NCI-H748 (cell line): ENCODE measurements around the gene A3GALT2.

Experiments used
- DNase-seq: peaks from one replicate; lab custom pipeline; 2025; ENCODE audit not compliant: unreplicated experiment; lab: John Stamatoyannopoulos, UW

A3GALT2 gene

GRCh38 chr1:33332881-33333280, 12.0 kb upstream of the A3GALT2 start:
- DNase-seq = no peak

- DNase-seq = no peak
Measured at GRCh38 chr1:33332357-33332789, 11.5 kb upstream of the A3GALT2 start.

GRCh38 chr1:33331444-33332356, 10.8 kb upstream of the A3GALT2 start:
- no peak for DNase-seq

GRCh38 chr1:33330906-33331305, 10.0 kb upstream of the A3GALT2 start:
- no peak for DNase-seq

- DNase-seq = no peak
Measured at GRCh38 chr1:33330361-33330890, 9.5 kb upstream of the A3GALT2 start.

GRCh38 chr1:33329600-33330305, 8.9 kb upstream of the A3GALT2 start:
- DNase-seq = no peak

- DNase-seq = no peak
Measured at GRCh38 chr1:33328817-33329216, 7.9 kb upstream of the A3GALT2 start.

- DNase-seq = no peak
Measured at GRCh38 chr1:33327587-33328325, 6.9 kb upstream of the A3GALT2 start.

- no peak for DNase-seq
Measured at GRCh38 chr1:33326785-33327184, 5.9 kb upstream of the A3GALT2 start.

- no peak for DNase-seq
Measured at GRCh38 chr1:33324677-33325575, 4.0 kb upstream of the A3GALT2 start.

- no peak for DNase-seq
Measured at GRCh38 chr1:33323663-33324477, 3.0 kb upstream of the A3GALT2 start.

- no peak for DNase-seq
Measured at GRCh38 chr1:33322870-33323585, 2.1 kb upstream of the A3GALT2 start.

- DNase-seq = no peak
Measured at GRCh38 chr1:33322109-33322508, 1.2 kb upstream of the A3GALT2 start.

GRCh38 chr1:33321178-33321577, 280 bp upstream of the A3GALT2 start:
- no peak for DNase-seq

- DNase-seq = no peak
Measured at GRCh38 chr1:33319949-33320618, 814 bp downstream of the A3GALT2 start.

GRCh38 chr1:33319186-33319948, 1.5 kb downstream of the A3GALT2 start:
- DNase-seq = no peak

GRCh38 chr1:33317946-33318345, 3.0 kb downstream of the A3GALT2 start:
- no peak for DNase-seq
